Mammary epithelial cell (primary cell): ENCODE results near the gene CEACAM3.

ENCODE experiments used
- EZH2 ChIP-seq: IDR thresholded peaks from 2 replicates; pipeline ENCODE4 v1.6.1; 2012; ENCODE audit warnings: low read length, inconsistent platforms, borderline replicate concordance
- TF ChIP-seq, protein P1 (sequence below), 2 donors: IDR thresholded peaks in 1 of 2; conservative IDR thresholded peaks in 1 of 2; 2 replicates each; pipeline ENCODE4 v1.5.1; 2011 to 2012; ENCODE audit warnings: inconsistent platforms in 2 of 2, low read length in 2 of 2, mild to moderate bottlenecking in 2 of 2, control low read depth in 1 of 2, low read depth in 1 of 2; ENCODE audit not compliant: insufficient read depth in 1 of 2; ENCODE audit errors: extremely low read depth in 1 of 2

DNA sequence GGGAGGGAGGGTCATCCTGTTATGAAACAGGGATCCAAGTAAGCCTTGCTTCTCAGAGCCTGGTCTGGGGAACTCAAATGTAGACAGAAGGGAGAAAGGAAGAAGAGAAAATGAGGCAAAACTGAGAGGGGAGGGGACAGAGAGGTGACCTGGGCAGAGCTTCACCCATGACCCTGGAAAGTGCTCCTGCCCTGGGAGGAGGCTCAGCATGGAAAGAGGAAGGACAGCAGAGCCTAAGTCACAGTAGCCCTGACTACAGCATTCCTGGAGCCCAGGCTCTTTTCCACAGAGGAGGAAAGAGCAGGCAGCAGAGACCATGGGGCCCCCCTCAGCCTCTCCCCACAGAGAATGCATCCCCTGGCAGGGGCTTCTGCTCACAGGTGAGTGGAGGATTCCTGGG, at the start of gene CEACAM3:
- TF ChIP-seq, protein P1, sequence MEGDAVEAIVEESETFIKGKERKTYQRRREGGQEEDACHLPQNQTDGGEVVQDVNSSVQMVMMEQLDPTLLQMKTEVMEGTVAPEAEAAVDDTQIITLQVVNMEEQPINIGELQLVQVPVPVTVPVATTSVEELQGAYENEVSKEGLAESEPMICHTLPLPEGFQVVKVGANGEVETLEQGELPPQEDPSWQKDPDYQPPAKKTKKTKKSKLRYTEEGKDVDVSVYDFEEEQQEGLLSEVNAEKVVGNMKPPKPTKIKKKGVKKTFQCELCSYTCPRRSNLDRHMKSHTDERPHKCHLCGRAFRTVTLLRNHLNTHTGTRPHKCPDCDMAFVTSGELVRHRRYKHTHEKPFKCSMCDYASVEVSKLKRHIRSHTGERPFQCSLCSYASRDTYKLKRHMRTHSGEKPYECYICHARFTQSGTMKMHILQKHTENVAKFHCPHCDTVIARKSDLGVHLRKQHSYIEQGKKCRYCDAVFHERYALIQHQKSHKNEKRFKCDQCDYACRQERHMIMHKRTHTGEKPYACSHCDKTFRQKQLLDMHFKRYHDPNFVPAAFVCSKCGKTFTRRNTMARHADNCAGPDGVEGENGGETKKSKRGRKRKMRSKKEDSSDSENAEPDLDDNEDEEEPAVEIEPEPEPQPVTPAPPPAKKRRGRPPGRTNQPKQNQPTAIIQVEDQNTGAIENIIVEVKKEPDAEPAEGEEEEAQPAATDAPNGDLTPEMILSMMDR (conservative IDR thresholded peaks at IDR 0.05 in 1 of 2, IDR thresholded peaks at IDR 0.05 in 1 of 2; ENCODE audit: extremely low read depth in 1 of 2, insufficient read depth in 1 of 2, low read depth in 1 of 2, low read length in 2 of 2), result no peak
- TF ChIP-seq EZH2, result no peak
